Measurements from ENCODE around the gene ATP2C2.

- TF ChIP-seq POLR2A (IDR thresholded peaks at IDR 0.05), result no peak
- TF ChIP-seq CTCF (IDR thresholded peaks at IDR 0.05), result no peak
Observed at GRCh38 chr16:84511831-84512230, 143.5 kb downstream of the ATP2C2 start.

Measured in heart left ventricle (tissue), 13 donors.